ENCODE results near the gene CATSPER3. TPM values are rescaled to one million over a fixed set of nuclear protein-coding genes. Genes with fewer than 3 reads are reported as not detected.

The CATSPER3 gene
- total RNA-seq, 1 experiment from 2014 or later = 0.50 TPM

DNA sequence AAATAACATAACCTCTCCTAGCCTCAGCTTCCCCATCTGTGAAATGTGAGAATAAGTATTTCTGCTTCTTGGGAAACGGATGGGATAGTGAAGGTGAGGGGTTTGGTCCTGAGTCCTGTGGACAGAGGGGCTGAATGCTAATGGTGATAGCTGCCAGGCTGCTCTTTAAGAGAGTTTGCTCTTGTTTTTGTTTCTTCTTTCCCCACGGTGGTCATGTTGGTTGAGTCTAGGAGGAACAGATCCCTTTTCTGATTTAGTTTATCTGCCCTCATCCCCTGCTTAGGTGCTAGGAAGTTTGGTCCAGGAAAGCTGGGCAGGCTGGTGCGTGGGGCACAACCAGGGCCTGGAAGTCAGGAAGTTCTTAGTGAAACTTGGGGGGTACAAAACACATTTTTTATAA lies 74.0 kb downstream of the CATSPER3 start:
- no CpG with 5 or more reads among the region's 3 CpGs for WGBS (ENCODE audit: extremely low coverage, insufficient read length, low lambda C conversion rate)
- Histone ChIP-seq H4K91ac (ENCODE audit: insufficient read length, low read depth, low read length) (no peak overlapping the region), H2BK12ac (ENCODE audit: insufficient read length, low read depth, low read length) (no peak overlapping the region), H2BK5ac (ENCODE audit: insufficient read length, low read length) (no peak overlapping the region), H3K79me2 (ENCODE audit: insufficient read depth, low read length) (no peaks in the 10 kb centered on the region), H3K23me2 (ENCODE audit: insufficient read length, low read depth, low read length, poor library complexity, severe bottlenecking) (peaks cover 6% of the 10 kb centered on the region), H2BK20ac (ENCODE audit: low read depth, low read length, poor library complexity, severe bottlenecking) (no peak overlapping the region), H3K4me1 (ENCODE audit: insufficient read depth, low read length) (no peaks in the 10 kb centered on the region), H3K4ac (ENCODE audit: low read depth, low read length) (no peak overlapping the region), H3K23ac (ENCODE audit: insufficient read length, low read depth, low read length) (no peak overlapping the region), H2AK5ac (ENCODE audit: insufficient read length, low read length) (no peak overlapping the region), H3K9ac (ENCODE audit: extremely low read depth, insufficient read length, low read length) (no peak overlapping the region), H3K14ac (ENCODE audit: insufficient read depth, low read length) (no peak overlapping the region), H3K9me3 (ENCODE audit: control insufficient read depth, low read depth, low read length) (no peaks in the 10 kb centered on the region), H3K56ac (ENCODE audit: insufficient read length, low read depth, low read length) (no peak overlapping the region), H2AFZ (ENCODE audit: low read length) (no peak overlapping the region), H3K4me2 (ENCODE audit: insufficient read depth, insufficient read length, low read length) (no peak overlapping the region), H4K8ac (replicated peaks; ENCODE audit: insufficient read length, low read depth, low read length) (no peak overlapping the region), H3K27ac (ENCODE audit: insufficient read length, low read depth, low read length) (no peak overlapping the region), H3K18ac (ENCODE audit: insufficient read length, low read depth, low read length) (no peak overlapping the region), H4K5ac (ENCODE audit: insufficient read length, low read depth, low read length) (no peak overlapping the region), H3T11ph (ENCODE audit: low read length) (no peak overlapping the region), H3K79me1 (ENCODE audit: insufficient read depth, low read depth, low read length, poor library complexity, severe bottlenecking) (no peaks in the 10 kb centered on the region), H2BK15ac (ENCODE audit: low read depth, low read length) (no peak overlapping the region), H4K20me1 (ENCODE audit: control insufficient read depth, insufficient read depth, insufficient read length) (no peaks in the 10 kb centered on the region), H3K27me3 (ENCODE audit: insufficient read depth, low read length) (peaks cover 74% of the 10 kb centered on the region), H2BK120ac (ENCODE audit: low read depth, low read length, poor library complexity, severe bottlenecking) (no peak overlapping the region)
- peaks cover 0 to 5% of the 10 kb centered on the region in 2 experiments; a peak in 3 of 5 replicates for H3K9me3 Mint-ChIP-seq
- peaks cover 98% of the 10 kb centered on the region for H3K27me3 Mint-ChIP-seq (ENCODE audit: low read depth)
- peak overlapping the region in 1 of 2 experiments; percentile 80; a peak in 2 of 5 replicates for H3K4me3 Mint-ChIP-seq
- DNase-seq = no peak
- H3K27ac Mint-ChIP-seq = no peak overlapping the region
- TF ChIP-seq, protein P1, sequence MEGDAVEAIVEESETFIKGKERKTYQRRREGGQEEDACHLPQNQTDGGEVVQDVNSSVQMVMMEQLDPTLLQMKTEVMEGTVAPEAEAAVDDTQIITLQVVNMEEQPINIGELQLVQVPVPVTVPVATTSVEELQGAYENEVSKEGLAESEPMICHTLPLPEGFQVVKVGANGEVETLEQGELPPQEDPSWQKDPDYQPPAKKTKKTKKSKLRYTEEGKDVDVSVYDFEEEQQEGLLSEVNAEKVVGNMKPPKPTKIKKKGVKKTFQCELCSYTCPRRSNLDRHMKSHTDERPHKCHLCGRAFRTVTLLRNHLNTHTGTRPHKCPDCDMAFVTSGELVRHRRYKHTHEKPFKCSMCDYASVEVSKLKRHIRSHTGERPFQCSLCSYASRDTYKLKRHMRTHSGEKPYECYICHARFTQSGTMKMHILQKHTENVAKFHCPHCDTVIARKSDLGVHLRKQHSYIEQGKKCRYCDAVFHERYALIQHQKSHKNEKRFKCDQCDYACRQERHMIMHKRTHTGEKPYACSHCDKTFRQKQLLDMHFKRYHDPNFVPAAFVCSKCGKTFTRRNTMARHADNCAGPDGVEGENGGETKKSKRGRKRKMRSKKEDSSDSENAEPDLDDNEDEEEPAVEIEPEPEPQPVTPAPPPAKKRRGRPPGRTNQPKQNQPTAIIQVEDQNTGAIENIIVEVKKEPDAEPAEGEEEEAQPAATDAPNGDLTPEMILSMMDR (conservative IDR thresholded peaks at IDR 0.05) = no peak
- H3K36me3 Mint-ChIP-seq (ENCODE audit: insufficient read depth in 1 of 3, low read depth in 3 of 3) = no peaks in the 10 kb centered on the region; a peak in 1 of 7 replicates
- H3K4me1 Mint-ChIP-seq = peaks cover 2 to 7% of the 10 kb centered on the region in 2 experiments; a peak in 2 of 4 replicates

Data from H9 (cell line).